ENCODE data around the gene KRT39.

DNA sequence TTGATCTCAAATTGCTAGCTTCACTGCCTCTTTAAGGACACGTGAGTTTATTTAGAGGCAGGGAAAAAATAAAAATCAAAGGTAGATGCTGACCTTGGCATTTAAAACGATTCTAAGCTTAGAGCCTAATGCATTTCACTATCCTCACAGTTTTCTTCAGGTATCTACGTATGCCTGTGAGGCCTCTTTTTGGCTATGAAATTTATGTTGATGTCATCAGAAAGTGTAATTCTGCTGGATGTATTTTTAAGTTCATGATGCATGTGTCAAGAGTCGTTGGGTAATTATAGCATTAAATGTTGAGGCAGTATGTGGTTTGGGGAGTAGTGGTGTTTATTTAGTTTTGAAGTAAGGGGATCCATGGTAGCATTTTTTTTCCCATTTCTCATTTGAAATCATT, 37.2 kb upstream of the KRT39 start:
- TF ChIP-seq, protein P1, sequence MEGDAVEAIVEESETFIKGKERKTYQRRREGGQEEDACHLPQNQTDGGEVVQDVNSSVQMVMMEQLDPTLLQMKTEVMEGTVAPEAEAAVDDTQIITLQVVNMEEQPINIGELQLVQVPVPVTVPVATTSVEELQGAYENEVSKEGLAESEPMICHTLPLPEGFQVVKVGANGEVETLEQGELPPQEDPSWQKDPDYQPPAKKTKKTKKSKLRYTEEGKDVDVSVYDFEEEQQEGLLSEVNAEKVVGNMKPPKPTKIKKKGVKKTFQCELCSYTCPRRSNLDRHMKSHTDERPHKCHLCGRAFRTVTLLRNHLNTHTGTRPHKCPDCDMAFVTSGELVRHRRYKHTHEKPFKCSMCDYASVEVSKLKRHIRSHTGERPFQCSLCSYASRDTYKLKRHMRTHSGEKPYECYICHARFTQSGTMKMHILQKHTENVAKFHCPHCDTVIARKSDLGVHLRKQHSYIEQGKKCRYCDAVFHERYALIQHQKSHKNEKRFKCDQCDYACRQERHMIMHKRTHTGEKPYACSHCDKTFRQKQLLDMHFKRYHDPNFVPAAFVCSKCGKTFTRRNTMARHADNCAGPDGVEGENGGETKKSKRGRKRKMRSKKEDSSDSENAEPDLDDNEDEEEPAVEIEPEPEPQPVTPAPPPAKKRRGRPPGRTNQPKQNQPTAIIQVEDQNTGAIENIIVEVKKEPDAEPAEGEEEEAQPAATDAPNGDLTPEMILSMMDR (conservative IDR thresholded peaks at IDR 0.05; ENCODE audit: low read depth, low read length) = no peak
- no peak for TF ChIP-seq EZH2phosphoT487 (IDR thresholded peaks at IDR 0.05; ENCODE audit: borderline replicate concordance, low read length)
- no peak for TF ChIP-seq EZH2 (IDR thresholded peaks at IDR 0.05; ENCODE audit: low read length, unreplicated experiment)
